GM23248 (cell line): ENCODE data around the gene AASS. TPM values are rescaled to one million over a fixed set of nuclear protein-coding genes. Genes with fewer than 3 reads are reported as not detected.
A peak's percentile ranks its signal among the peaks of the same experiment; 100 is the strongest.
"Not testable (repeated sequence)": the region's sequence is repeated elsewhere in the genome, so short reads cannot be mapped to it uniquely, and the experiment has no call there.

Experiments used
- DNase-seq: peaks from one replicate; pipeline ENCODE4 v3.0.0-alpha.2; 2015
- H2AFZ ChIP-seq: fragments of 200-600 bp; sonication (generic); 2 replicates; pipeline ENCODE4 v1.6.1; 2016; ENCODE audit warnings: antibody characterized with exemption
- H3F3A ChIP-seq: fragments of 200-600 bp; sonication (generic); 2 replicates; pipeline ENCODE4 v1.6.1; 2016; ENCODE audit warnings: mild to moderate bottlenecking, antibody characterized with exemption, mixed run types; ENCODE audit not compliant: insufficient read depth
- H3K27ac ChIP-seq: fragments of 200-600 bp; sonication (generic); 2 replicates; pipeline ENCODE4 v1.5.1; 2016; ENCODE audit warnings: mild to moderate bottlenecking
- H3K27me3 ChIP-seq: fragments of 200-600 bp; sonication (generic); replicated peaks from 2 replicates; pipeline ENCODE4 v1.6.1; 2016; ENCODE audit warnings: mild to moderate bottlenecking; ENCODE audit not compliant: insufficient read depth
- H3K36me3 ChIP-seq: fragments of 200-600 bp; sonication (generic); 2 replicates; pipeline ENCODE4 v1.6.1; 2016; ENCODE audit warnings: low read depth, mild to moderate bottlenecking
- H3K4me1 ChIP-seq: fragments of 200-600 bp; sonication (generic); 2 replicates; pipeline ENCODE4 v1.6.1; 2016; ENCODE audit warnings: mild to moderate bottlenecking; ENCODE audit not compliant: insufficient read depth
- H3K4me2 ChIP-seq: fragments of 200-600 bp; sonication (generic); one replicate; pipeline ENCODE4 v1.6.1; 2016; ENCODE audit warnings: mild to moderate bottlenecking; ENCODE audit not compliant: unreplicated experiment
- H3K4me3 ChIP-seq: fragments of 200-600 bp; sonication (generic); 2 replicates; pipeline ENCODE4 v1.5.1; 2016; ENCODE audit warnings: mild to moderate bottlenecking
- H3K79me2 ChIP-seq: fragments of 200-600 bp; sonication (generic); 2 replicates; pipeline ENCODE4 v1.6.1; 2016; ENCODE audit warnings: mild to moderate bottlenecking; ENCODE audit not compliant: insufficient read depth
- H3K9ac ChIP-seq: fragments of 200-600 bp; sonication (generic); 2 replicates; pipeline ENCODE4 v1.6.1; 2016; ENCODE audit warnings: mild to moderate bottlenecking
- H3K9me2 ChIP-seq: fragments of 200-600 bp; sonication (generic); 2 replicates; pipeline ENCODE4 v1.6.1; 2016; ENCODE audit warnings: mixed run types, mild to moderate bottlenecking, moderate library complexity; ENCODE audit not compliant: insufficient read depth
- H3K9me3 ChIP-seq: fragments of 200-600 bp; sonication (generic); one replicate; pipeline ENCODE4 v1.6.1; 2017; ENCODE audit warnings: low read depth
- H4K20me1 ChIP-seq: fragments of 200-600 bp; sonication (generic); 2 replicates; pipeline ENCODE4 v1.6.0; 2016; ENCODE audit not compliant: insufficient read depth
- EZH2 ChIP-seq: fragments of 200-600 bp; sonication (generic); IDR thresholded peaks from 2 replicates; pipeline ENCODE4 v1.6.1; 2018; ENCODE audit warnings: antibody characterized with exemption, mild to moderate bottlenecking; ENCODE audit not compliant: insufficient read depth, poor library complexity, severe bottlenecking
- EZH2phosphoT487 ChIP-seq: fragments of 200-600 bp; sonication (generic); IDR thresholded peaks from 2 replicates; pipeline ENCODE4 v1.6.1; 2018; ENCODE audit warnings: antibody characterized with exemption, moderate library complexity, mild to moderate bottlenecking, low read depth; ENCODE audit not compliant: insufficient read depth
- WGBS, 2 experiments: methylation state at CpG; one replicate each; pipeline ENCODE4 v1.1.6; 2015 to 2017; ENCODE audit warnings: low lambda C conversion rate in 2 of 2, low coverage in 1 of 2; ENCODE audit errors: missing lambda C conversion rate in 2 of 2; 5-methylcytosine and 5-hydroxymethylcytosine counted together
- in situ Hi-C: fragments of 300-500 bp; cut with MboI; formaldehyde crosslinking; loops from 2 replicates; pipeline ENCODE4 v1.15.0; 2020
- polyA plus RNA-seq: library from polyadenylated mRNA; unstranded; fragments of >200 nt; fragmentation: Nextera tagmentation; extraction: Ambion mirVana; gene quantifications from 2 replicates; pipeline ENCODE4 v1.2.1, GENCODE V29; 2016
- total RNA-seq: library from RNA; depleted of rRNA; stranded (reverse); fragments of >200 nt; shearing (Covaris generic); gene quantifications from 2 replicates; pipeline ENCODE4 v1.2.3, GENCODE V29; 2014

The AASS gene
- total and polyA plus RNA-seq, 2 experiments from 2014 or later = 5.8 to 6.3 TPM

DNA sequence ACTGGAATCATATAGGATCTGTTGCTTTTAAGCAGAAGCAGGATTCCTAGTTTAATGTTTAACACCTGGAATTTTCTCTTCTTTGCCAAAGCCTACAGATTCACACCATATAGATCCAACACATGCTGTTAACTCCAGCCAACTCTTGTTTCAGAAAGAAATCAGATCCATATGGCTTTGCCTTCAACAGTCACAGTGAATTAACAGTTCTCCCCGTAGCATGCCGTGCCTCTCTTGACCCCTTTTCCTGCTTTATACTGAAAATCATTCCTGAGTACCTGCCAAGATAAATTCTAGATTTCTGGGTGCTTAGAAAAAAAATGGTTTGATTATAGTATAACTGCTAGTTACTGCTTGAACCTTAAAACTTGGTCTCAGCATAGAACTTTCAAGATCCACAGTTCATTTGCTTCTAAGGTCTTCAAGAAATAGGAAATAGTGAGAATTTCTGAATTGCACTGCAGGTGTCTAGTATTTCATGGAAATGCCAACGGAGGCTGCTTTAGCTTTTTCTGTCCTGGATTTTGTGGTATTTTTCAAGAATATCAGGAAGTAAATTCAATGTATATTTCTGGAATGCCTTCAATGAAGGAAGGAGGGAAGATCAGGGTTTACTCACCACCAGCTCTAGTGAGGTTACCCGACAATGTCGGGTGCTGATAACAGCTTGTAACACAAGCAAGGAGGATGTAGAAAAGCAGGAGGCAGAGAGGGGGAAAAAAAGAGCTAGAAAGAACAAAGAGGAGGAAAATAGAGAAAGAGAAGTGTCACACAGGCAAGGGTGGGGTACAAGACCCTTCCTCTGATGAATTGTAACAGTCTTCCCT is 6.6 kb downstream of the AASS start:
- TF ChIP-seq EZH2phosphoT487 = no peak
- no peak for TF ChIP-seq EZH2
- H3K79me2 ChIP-seq = 0 out of 2 replicates have a peak, but pooled peaks cover 3% of the 10 kb centered on the region
- peaks cover 19% of the 10 kb centered on the region for H3K4me1 ChIP-seq
- H3K27me3 ChIP-seq = no peaks in the 10 kb centered on the region
- H2AFZ ChIP-seq = peak overlapping the region; percentile 64
- peak overlapping the region; percentile 82 for H3K4me2 ChIP-seq
- DNase-seq = peak; percentile 27
- in situ Hi-C loops = no loop called here
- H3K4me3 ChIP-seq = peak overlapping the region; percentile 69
- H3K27ac ChIP-seq = no peak overlapping the region
- peak overlapping the region; percentile 31 for H3K9ac ChIP-seq
- H3K36me3 ChIP-seq = no peaks in the 10 kb centered on the region
- no peaks in the 10 kb centered on the region for H4K20me1 ChIP-seq
- no peaks in the 10 kb centered on the region for H3K9me2 ChIP-seq
- H3K9me3 ChIP-seq = no peaks in the 10 kb centered on the region
- H3F3A ChIP-seq = 0 out of 2 replicates have a peak, but pooled peaks cover 9% of the 10 kb centered on the region
- 22% methylated on average over 5 of the region's 5 CpGs for WGBS, 2 experiments

DNA sequence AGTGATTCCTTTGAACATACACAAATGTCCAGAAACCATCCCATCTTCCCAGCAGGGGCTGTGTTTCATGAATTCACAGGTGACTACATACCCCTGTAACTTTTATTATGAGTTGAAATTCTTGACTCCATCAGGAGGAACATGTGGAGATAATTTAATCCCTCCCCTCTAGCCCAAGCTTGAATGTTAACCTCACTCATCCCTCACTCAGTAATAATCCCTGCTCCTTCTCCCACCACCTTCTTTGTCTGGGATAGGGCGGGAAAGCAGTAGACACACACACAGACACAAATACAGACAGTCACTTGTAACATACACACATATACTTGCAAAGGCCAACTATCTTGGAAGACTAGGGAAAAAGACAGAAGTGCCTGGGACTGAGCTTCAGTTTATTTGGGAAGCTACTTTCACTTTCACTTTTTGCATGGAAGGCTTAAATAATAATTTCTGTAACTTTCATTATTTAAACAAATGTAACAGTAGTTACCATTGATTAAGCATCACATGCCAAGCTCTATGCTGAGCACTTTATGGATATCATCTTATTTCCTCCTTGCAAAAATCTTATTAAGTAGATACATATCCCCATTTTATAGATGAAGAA is 7.3 kb downstream of the AASS start:
- peak overlapping the region; percentile 82 for H3K4me2 ChIP-seq
- no peaks in the 10 kb centered on the region for H4K20me1 ChIP-seq
- in situ Hi-C loops = no loop called here
- 25 to 28% methylated on average over 1 of the region's 1 CpG for WGBS, 2 experiments
- H3K79me2 ChIP-seq = 0 out of 2 replicates have a peak, but pooled peaks cover 3% of the 10 kb centered on the region
- peak; percentile 43 for DNase-seq
- H3K9me3 ChIP-seq = no peaks in the 10 kb centered on the region
- no peaks in the 10 kb centered on the region for H3K9me2 ChIP-seq
- H3K27ac ChIP-seq = no peak overlapping the region
- no peaks in the 10 kb centered on the region for H3K27me3 ChIP-seq
- peak overlapping the region; percentile 64 for H2AFZ ChIP-seq
- peak overlapping the region; percentile 31 for H3K9ac ChIP-seq
- peaks cover 24% of the 10 kb centered on the region for H3K4me1 ChIP-seq
- TF ChIP-seq EZH2 (no peak), EZH2phosphoT487 (no peak)
- H3K36me3 ChIP-seq = no peaks in the 10 kb centered on the region
- H3F3A ChIP-seq = peaks cover 14% of the 10 kb centered on the region; the same call in 1 of the 2 replicates
- H3K4me3 ChIP-seq = peak overlapping the region; percentile 69

DNA sequence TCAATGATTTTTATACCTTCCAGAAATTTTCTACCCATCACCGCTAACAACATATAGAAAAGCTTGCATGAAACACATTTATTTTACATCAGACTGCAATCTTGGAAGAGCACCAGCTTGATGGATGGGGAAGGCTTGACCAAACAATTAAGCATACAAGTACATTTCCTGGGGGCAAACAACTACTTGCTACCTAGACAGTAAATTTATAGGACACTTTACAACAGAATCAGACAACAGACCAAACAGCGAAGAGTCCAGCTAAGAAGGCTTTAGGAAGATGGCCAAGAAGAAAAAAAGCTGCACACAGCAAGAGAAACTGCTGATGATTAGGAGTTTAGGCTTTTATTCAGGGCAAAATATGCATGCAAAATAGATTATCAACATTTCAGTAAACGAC is 8.0 kb downstream of the AASS start:
- no peaks in the 10 kb centered on the region for H3K27me3 ChIP-seq
- H3K27ac ChIP-seq = no peak overlapping the region
- H2AFZ ChIP-seq = no peak overlapping the region
- H3K79me2 ChIP-seq = 0 out of 2 replicates have a peak, but pooled peaks cover 3% of the 10 kb centered on the region
- peaks cover 23% of the 10 kb centered on the region for H3K4me1 ChIP-seq
- H3K4me2 ChIP-seq = peak overlapping the region; percentile 82
- peak overlapping the region; percentile 69 for H3K4me3 ChIP-seq
- in situ Hi-C loops = no loop called here
- H3K36me3 ChIP-seq = no peaks in the 10 kb centered on the region
- WGBS, 2 experiments = 67 to 72% methylated on average over 3 of the region's 3 CpGs
- TF ChIP-seq EZH2phosphoT487 = no peak
- TF ChIP-seq EZH2 = no peak
- H3K9me3 ChIP-seq = no peaks in the 10 kb centered on the region
- H4K20me1 ChIP-seq = no peaks in the 10 kb centered on the region
- H3K9ac ChIP-seq = no peak overlapping the region
- no peaks in the 10 kb centered on the region for H3K9me2 ChIP-seq
- H3F3A ChIP-seq = peaks cover 13% of the 10 kb centered on the region; the same call in 1 of the 2 replicates
- peak; percentile 18 for DNase-seq

DNA sequence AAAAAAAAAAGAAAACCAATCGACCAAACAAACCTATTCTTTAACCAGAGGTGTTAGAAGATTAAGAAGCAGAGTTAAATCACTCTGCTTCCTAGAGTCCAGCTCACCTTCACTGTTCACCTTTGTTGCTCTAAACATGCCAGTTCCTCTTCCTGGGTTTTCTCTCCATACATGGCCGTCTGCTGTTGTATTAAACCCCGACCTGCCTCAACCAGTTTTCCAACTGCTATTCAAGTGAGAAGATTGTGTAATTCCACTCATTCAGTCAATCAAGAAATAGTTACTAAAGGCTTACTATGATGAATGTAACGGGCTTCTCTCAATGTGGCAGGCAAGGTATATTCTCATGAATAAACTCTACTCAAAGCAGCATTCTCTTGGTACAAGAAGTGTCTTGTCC is 8.8 kb downstream of the AASS start:
- Histone ChIP-seq H3K9me2 (no peaks in the 10 kb centered on the region), H3K4me1 (peaks cover 19% of the 10 kb centered on the region), H3K4me2 (no peak overlapping the region), H3K9me3 (no peaks in the 10 kb centered on the region), H3K9ac (no peak overlapping the region), H3K36me3 (no peaks in the 10 kb centered on the region), H3K4me3 (no peak overlapping the region), H2AFZ (no peak overlapping the region), H3K27ac (no peak overlapping the region), H3K27me3 (no peaks in the 10 kb centered on the region), H4K20me1 (no peaks in the 10 kb centered on the region), H3F3A (peaks cover 7% of the 10 kb centered on the region; the same call in 1 of the 2 replicates), H3K79me2 (0 out of 2 replicates have a peak, but pooled peaks cover 3% of the 10 kb centered on the region)
- in situ Hi-C loops = no loop called here
- DNase-seq = no peak
- TF ChIP-seq EZH2phosphoT487 = no peak
- no peak for TF ChIP-seq EZH2
- 95% methylated on average over 4 of the region's 4 CpGs for WGBS, 2 experiments

DNA sequence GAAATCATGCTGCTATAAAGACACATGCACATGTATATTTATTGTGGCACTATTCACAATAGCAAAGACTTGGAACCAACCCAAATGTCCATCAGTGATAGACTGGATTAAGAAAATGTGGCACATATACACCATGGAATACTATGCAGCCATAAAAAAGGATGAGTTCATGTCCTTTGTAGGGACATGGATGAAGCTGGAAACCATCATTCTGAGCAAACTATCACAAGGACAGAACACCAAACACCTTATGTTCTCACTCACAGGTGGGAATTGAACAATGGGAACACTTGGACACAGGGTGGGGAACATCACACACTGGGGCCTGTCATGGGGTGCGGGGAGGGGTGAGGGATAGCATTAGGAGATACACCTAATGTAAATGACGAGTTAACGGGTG is 9.3 kb downstream of the AASS start:
- H3K27me3 ChIP-seq, H2AFZ ChIP-seq, H3K9ac ChIP-seq, H3F3A ChIP-seq, in situ Hi-C loops, DNase-seq, H3K9me2 ChIP-seq, H3K4me2 ChIP-seq, H3K9me3 ChIP-seq, H3K79me2 ChIP-seq, H3K4me3 ChIP-seq, H3K27ac ChIP-seq, H4K20me1 ChIP-seq, H3K36me3 ChIP-seq: not testable (repeated sequence)
- 86 to 91% methylated on average over 3 of the region's 3 CpGs for WGBS, 2 experiments
- H3K4me1 ChIP-seq = peaks cover 19% of the 10 kb centered on the region
